Nephron progenitor cell (in vitro differentiated cells): ENCODE measurements around the gene TCF19.

Experiments used
- DNase-seq: peaks from one replicate; pipeline ENCODE4 v3.0.0; 2021
- H3K27ac Mint-ChIP-seq: 2 replicates; pipeline ENCODE4 v1.8.0; 2021; ENCODE audit warnings: mild to moderate bottlenecking, moderate library complexity, mixed read lengths
- H3K27me3 Mint-ChIP-seq: 2 replicates; pipeline ENCODE4 v1.8.0; 2021; ENCODE audit warnings: mild to moderate bottlenecking, low read depth, mixed read lengths; ENCODE audit not compliant: poor library complexity
- H3K36me3 Mint-ChIP-seq: 2 replicates; pipeline ENCODE4 v1.8.0; 2021; ENCODE audit warnings: low read depth, mixed read lengths
- H3K4me1 Mint-ChIP-seq: 2 replicates; pipeline ENCODE4 v1.8.0; 2021; ENCODE audit warnings: mixed read lengths
- H3K4me3 Mint-ChIP-seq: 2 replicates; pipeline ENCODE4 v1.8.0; 2021; ENCODE audit warnings: mild to moderate bottlenecking, moderate library complexity, mixed read lengths
- H3K9me3 Mint-ChIP-seq: 2 replicates; pipeline ENCODE4 v1.8.0; 2021; ENCODE audit warnings: mild to moderate bottlenecking, moderate library complexity, mixed read lengths
- CTCF ChIP-seq: fragments of 200-600 bp; sonication (generic); IDR thresholded peaks from 2 replicates; pipeline ENCODE4 v1.5.0; 2021; ENCODE audit warnings: antibody characterized with exemption

The TCF19 gene

GRCh38 chr6:31126396-31127175 lies 31.8 kb upstream of the TCF19 start:
- no peak for DNase-seq
- Mint-ChIP-seq H3K36me3 (no peaks in the 10 kb centered on the region), H3K27ac (no peak overlapping the region), H3K4me3 (no peak overlapping the region), H3K9me3 (no peaks in the 10 kb centered on the region), H3K27me3 (peaks cover 11% of the 10 kb centered on the region), H3K4me1 (peaks cover 26% of the 10 kb centered on the region)
- no peak for TF ChIP-seq CTCF

- Mint-ChIP-seq H3K36me3 (no peaks in the 10 kb centered on the region), H3K4me1 (peaks cover 24% of the 10 kb centered on the region), H3K27ac (no peak overlapping the region), H3K27me3 (peaks cover 11% of the 10 kb centered on the region), H3K4me3 (no peak overlapping the region), H3K9me3 (no peaks in the 10 kb centered on the region)
- DNase-seq = peak; percentile 83
- TF ChIP-seq CTCF = peak; percentile 87
Measured at GRCh38 chr6:31128093-31128676, 30.2 kb upstream of the TCF19 start.

- no peak overlapping the region for H3K4me3 Mint-ChIP-seq
- no peak overlapping the region for H3K27ac Mint-ChIP-seq
- peaks cover 15% of the 10 kb centered on the region for H3K4me1 Mint-ChIP-seq
- DNase-seq = no peak
- H3K9me3 Mint-ChIP-seq = no peaks in the 10 kb centered on the region
- no peaks in the 10 kb centered on the region for H3K36me3 Mint-ChIP-seq
- H3K27me3 Mint-ChIP-seq = peaks cover 11% of the 10 kb centered on the region
- TF ChIP-seq CTCF = no peak
Measured at GRCh38 chr6:31129130-31129529, 29.3 kb upstream of the TCF19 start.

GRCh38 chr6:31130751-31131150 lies 27.6 kb upstream of the TCF19 start:
- DNase-seq = no peak
- H3K4me1 Mint-ChIP-seq = peaks cover 5% of the 10 kb centered on the region
- H3K9me3 Mint-ChIP-seq = no peaks in the 10 kb centered on the region
- TF ChIP-seq CTCF = no peak
- H3K27me3 Mint-ChIP-seq = peaks cover 14% of the 10 kb centered on the region
- H3K27ac Mint-ChIP-seq = no peak overlapping the region
- no peak overlapping the region for H3K4me3 Mint-ChIP-seq
- H3K36me3 Mint-ChIP-seq = no peaks in the 10 kb centered on the region

GRCh38 chr6:31131595-31131994 lies 26.8 kb upstream of the TCF19 start:
- Mint-ChIP-seq H3K27ac (no peak overlapping the region), H3K4me1 (peaks cover 3% of the 10 kb centered on the region), H3K9me3 (no peaks in the 10 kb centered on the region), H3K4me3 (no peak overlapping the region), H3K27me3 (peaks cover 9% of the 10 kb centered on the region), H3K36me3 (no peaks in the 10 kb centered on the region)
- TF ChIP-seq CTCF = no peak
- no peak for DNase-seq

- peaks cover 5% of the 10 kb centered on the region for H3K4me1 Mint-ChIP-seq
- H3K4me3 Mint-ChIP-seq = no peak overlapping the region
- H3K27me3 Mint-ChIP-seq = peaks cover 9% of the 10 kb centered on the region
- no peak for DNase-seq
- no peak for TF ChIP-seq CTCF
- no peaks in the 10 kb centered on the region for H3K9me3 Mint-ChIP-seq
- H3K27ac Mint-ChIP-seq = no peak overlapping the region
- H3K36me3 Mint-ChIP-seq = no peaks in the 10 kb centered on the region
Measured at GRCh38 chr6:31132806-31133205, 25.6 kb upstream of the TCF19 start.
